B cell (primary cell): Measurements from ENCODE around the gene ICE2. TPM values are rescaled to one million over a fixed set of nuclear protein-coding genes. Genes with fewer than 3 reads are reported as not detected.

ENCODE experiments used
- ATAC-seq: fragments of 200-7000 bp; cut with Tn5 transposase; one replicate; pipeline ENCODE4 v1.10.0; 2021; ENCODE audit warnings: low read depth, mild to moderate bottlenecking, moderate number of reproducible peaks, moderate library complexity
- CTCF ChIA-PET: fragments of 350-600 bp; sonication (Branson Sonifier 250); formaldehyde crosslinking; loops from one replicate; lab custom pipeline; 2021; ENCODE audit warnings: antibody characterized with exemption, inconsistent platforms; lab: Charles Lee
- POLR2A ChIA-PET: fragments of 350-600 bp; sonication (Branson Sonifier 250); formaldehyde crosslinking; loops from one replicate; lab custom pipeline; 2021; ENCODE audit warnings: antibody characterized with exemption; lab: Charles Lee
- DNase-seq: peaks from one replicate; pipeline ENCODE4 v3.0.0; 2013
- H2AFZ ChIP-seq: 2 replicates; pipeline ENCODE4 v1.6.1; 2012; ENCODE audit warnings: mild to moderate bottlenecking, low read depth, low read length; ENCODE audit not compliant: insufficient read depth, poor library complexity, severe bottlenecking
- H3K27ac ChIP-seq, 2 donors: 1 replicate in 1 of 2; 2 replicates in 1 of 2; pipeline ENCODE4 v1.5.1; 2012 to 2013; ENCODE audit warnings: low read length in 2 of 2, mild to moderate bottlenecking in 2 of 2, moderate library complexity in 1 of 2
- H3K27me3 ChIP-seq, 4 experiments: fragments of 200-600 bp in 1 of 4; sonication (generic) in 1 of 4; replicated peaks in 1 of 4; 1 replicate in 2 of 4; 2 replicates in 2 of 4; pipeline versions ENCODE4 v1.6.1 to v1.7.0; 2013 to 2016; ENCODE audit warnings: low read length in 3 of 4, mild to moderate bottlenecking in 2 of 4, mixed read lengths in 1 of 4, moderate library complexity in 1 of 4; ENCODE audit not compliant: insufficient read depth in 4 of 4, control insufficient read depth in 3 of 4; ENCODE audit errors: control extremely low read depth in 1 of 4
- H3K36me3 ChIP-seq, 2 experiments: replicated peaks in 1 of 2; 1 replicate in 1 of 2; 2 replicates in 1 of 2; pipeline versions ENCODE4 v1.6.1 to v1.7.1; 2013; ENCODE audit warnings: low read length in 1 of 2; ENCODE audit not compliant: insufficient read depth in 2 of 2, control insufficient read depth in 1 of 2; ENCODE audit errors: control extremely low read depth in 1 of 2, extremely low read depth in 1 of 2
- H3K4me1 ChIP-seq, 2 donors: fragments of 200-600 bp in 1 of 2; sonication (generic) in 1 of 2; 1 replicate in 1 of 2; 2 replicates in 1 of 2; pipeline versions ENCODE4 v1.5.1 to v1.6.1; 2013 to 2017; ENCODE audit warnings: low read length in 2 of 2; ENCODE audit not compliant: control insufficient read depth in 2 of 2, insufficient read depth in 2 of 2
- H3K4me2 ChIP-seq: replicated peaks from 2 replicates; pipeline ENCODE3; 2012; ENCODE audit warnings: mild to moderate bottlenecking, low read depth, low read length; ENCODE audit not compliant: poor library complexity, severe bottlenecking
- H3K4me3 ChIP-seq, 5 experiments: fragments of 200-600 bp in 1 of 5; sonication (generic) in 1 of 5; 1 replicate in 3 of 5; 2 replicates in 2 of 5; pipeline versions ENCODE4 v1.5.1 to v1.7.0; 2011 to 2016; ENCODE audit warnings: low read length in 4 of 5, mild to moderate bottlenecking in 4 of 5, low read depth in 2 of 5, control low read depth in 1 of 5, moderate library complexity in 1 of 5; ENCODE audit not compliant: insufficient read depth in 1 of 5; ENCODE audit errors: control extremely low read depth in 1 of 5, extremely low read depth in 1 of 5
- H3K79me2 ChIP-seq: fragments of 200-600 bp; sonication (generic); one replicate; pipeline ENCODE4 v1.6.0; 2016; ENCODE audit warnings: low read length; ENCODE audit not compliant: control insufficient read depth, insufficient read depth
- H3K9ac ChIP-seq: fragments of 200-600 bp; sonication (generic); 2 replicates; pipeline ENCODE4 v1.6.1; 2017; ENCODE audit warnings: mild to moderate bottlenecking, low read length, moderate library complexity
- H3K9me3 ChIP-seq, 3 donors: one replicate each; pipeline versions ENCODE4 v1.6.1 to v1.7.1; 2013; ENCODE audit warnings: low read length in 2 of 3; ENCODE audit not compliant: control insufficient read depth in 2 of 3, insufficient read depth in 1 of 3; ENCODE audit errors: control extremely low read depth in 1 of 3
- H4K20me1 ChIP-seq: 2 replicates; pipeline ENCODE4 v1.6.0; 2012; ENCODE audit warnings: mild to moderate bottlenecking, low read length; ENCODE audit not compliant: insufficient read depth, control insufficient read depth, poor library complexity, severe bottlenecking
- H3K27ac Mint-ChIP-seq: one replicate; pipeline ENCODE4 v1.8.0; 2021; ENCODE audit warnings: mixed read lengths
- H3K27me3 Mint-ChIP-seq: one replicate; pipeline ENCODE4 v1.8.0; 2021; ENCODE audit warnings: mixed read lengths
- H3K4me1 Mint-ChIP-seq: one replicate; pipeline ENCODE4 v1.8.0; 2021; ENCODE audit warnings: mixed read lengths
- H3K4me3 Mint-ChIP-seq: one replicate; pipeline ENCODE4 v1.8.0; 2021; ENCODE audit warnings: mixed read lengths
- H3K9me3 Mint-ChIP-seq: one replicate; pipeline ENCODE4 v1.8.0; 2022; ENCODE audit warnings: mixed read lengths; ENCODE audit not compliant: insufficient read depth
- EZH2 ChIP-seq: IDR thresholded peaks from 2 replicates; pipeline ENCODE4 v1.6.1; 2012; ENCODE audit warnings: borderline replicate concordance, low read depth, mild to moderate bottlenecking, moderate library complexity, low read length; ENCODE audit not compliant: insufficient read depth, poor library complexity, severe bottlenecking
- WGBS: methylation state at CpG from one replicate; pipeline ENCODE4 v1.1.5; 2013; ENCODE audit warnings: missing lambda C conversion rate; ENCODE audit not compliant: insufficient coverage; 5-methylcytosine and 5-hydroxymethylcytosine counted together
- intact Hi-C: fragments of 100-400 bp; cut with micrococcal nuclease; formaldehyde crosslinking; loops from one replicate; pipeline ENCODE4 v1.10.0; 2022
- polyA plus RNA-seq: library from polyadenylated mRNA; depleted of rRNA; stranded (reverse); fragments of >200 nt; gene quantifications from 2 replicates; pipeline ENCODE4 v1.2.3, GENCODE V29; 2012
- total RNA-seq, 2 donors: library from RNA; stranded (reverse); fragments of 120-200 nt in 1 of 2; gene quantifications; 1 replicate in 1 of 2; 2 replicates in 1 of 2; pipeline versions ENCODE4 v1.2.3 to v1.2.4, GENCODE V29; 2013 to 2022
- TF ChIP-seq, protein P1 (sequence below): fragments of 200-600 bp; IDR thresholded peaks from one replicate; pipeline ENCODE4 v1.8.0; 2022; ENCODE audit warnings: antibody characterized with exemption, mild to moderate bottlenecking

ICE2 gene
- total and polyA plus RNA-seq, 2 donors (not counting 1 experiment from before 2014, with no cell fraction given): 19.0 to 71.2 TPM

DNA sequence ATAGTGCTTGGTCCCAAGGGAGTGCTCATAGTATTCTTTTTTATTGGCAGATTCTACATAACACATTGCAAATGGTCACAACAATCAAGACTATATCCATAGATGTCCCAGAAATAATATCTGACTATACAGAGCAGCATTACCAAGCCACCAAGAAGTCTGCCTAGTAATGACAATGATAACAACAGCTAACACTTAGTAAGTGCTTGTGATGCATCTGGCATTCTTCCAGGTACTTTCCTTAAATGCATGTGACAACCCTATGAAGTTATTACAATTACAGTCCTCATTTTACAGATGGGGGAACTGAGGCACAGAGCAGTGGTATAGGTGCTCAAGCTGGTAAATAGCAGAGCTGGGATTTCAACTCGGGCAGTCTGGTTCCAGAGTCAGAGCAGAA, 49.6 kb upstream of the ICE2 start:
- ChIA-PET CTCF (interaction anchor here (1.0 kb wide), 1 partner anchor 8 kb away, joined by 4 read pairs; no protein-coding TSS in a partner anchor), POLR2A (no interaction called here)
- H2AFZ ChIP-seq: no peak overlapping the region
- no peak overlapping the region for H3K4me3 ChIP-seq
- H3K9ac ChIP-seq: no peak overlapping the region
- 93% methylated on average over 1 of the region's 1 CpG for WGBS
- H4K20me1 ChIP-seq: no peaks in the 10 kb centered on the region
- H3K4me2 ChIP-seq: no peak overlapping the region
- peak; percentile 21 for ATAC-seq
- intact Hi-C loops: no loop called here
- Mint-ChIP-seq H3K27ac (peak overlapping the region; percentile 22), H3K9me3 (no peaks in the 10 kb centered on the region), H3K4me1 (peaks cover 5% of the 10 kb centered on the region), H3K4me3 (no peak overlapping the region), H3K27me3 (no peaks in the 10 kb centered on the region)
- TF ChIP-seq, protein P1, sequence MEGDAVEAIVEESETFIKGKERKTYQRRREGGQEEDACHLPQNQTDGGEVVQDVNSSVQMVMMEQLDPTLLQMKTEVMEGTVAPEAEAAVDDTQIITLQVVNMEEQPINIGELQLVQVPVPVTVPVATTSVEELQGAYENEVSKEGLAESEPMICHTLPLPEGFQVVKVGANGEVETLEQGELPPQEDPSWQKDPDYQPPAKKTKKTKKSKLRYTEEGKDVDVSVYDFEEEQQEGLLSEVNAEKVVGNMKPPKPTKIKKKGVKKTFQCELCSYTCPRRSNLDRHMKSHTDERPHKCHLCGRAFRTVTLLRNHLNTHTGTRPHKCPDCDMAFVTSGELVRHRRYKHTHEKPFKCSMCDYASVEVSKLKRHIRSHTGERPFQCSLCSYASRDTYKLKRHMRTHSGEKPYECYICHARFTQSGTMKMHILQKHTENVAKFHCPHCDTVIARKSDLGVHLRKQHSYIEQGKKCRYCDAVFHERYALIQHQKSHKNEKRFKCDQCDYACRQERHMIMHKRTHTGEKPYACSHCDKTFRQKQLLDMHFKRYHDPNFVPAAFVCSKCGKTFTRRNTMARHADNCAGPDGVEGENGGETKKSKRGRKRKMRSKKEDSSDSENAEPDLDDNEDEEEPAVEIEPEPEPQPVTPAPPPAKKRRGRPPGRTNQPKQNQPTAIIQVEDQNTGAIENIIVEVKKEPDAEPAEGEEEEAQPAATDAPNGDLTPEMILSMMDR: no peak
- TF ChIP-seq EZH2: no peak
- DNase-seq: peak; percentile 25
- H3K27ac ChIP-seq: no peak overlapping the region
- H3K79me2 ChIP-seq: no peaks in the 10 kb centered on the region
- H3K9me3 ChIP-seq: no peaks in the 10 kb centered on the region
- H3K36me3 ChIP-seq: peaks cover 0 to 8% of the 10 kb centered on the region in 2 experiments
- H3K27me3 ChIP-seq: no peaks in the 10 kb centered on the region
- no peaks in the 10 kb centered on the region for H3K4me1 ChIP-seq

DNA sequence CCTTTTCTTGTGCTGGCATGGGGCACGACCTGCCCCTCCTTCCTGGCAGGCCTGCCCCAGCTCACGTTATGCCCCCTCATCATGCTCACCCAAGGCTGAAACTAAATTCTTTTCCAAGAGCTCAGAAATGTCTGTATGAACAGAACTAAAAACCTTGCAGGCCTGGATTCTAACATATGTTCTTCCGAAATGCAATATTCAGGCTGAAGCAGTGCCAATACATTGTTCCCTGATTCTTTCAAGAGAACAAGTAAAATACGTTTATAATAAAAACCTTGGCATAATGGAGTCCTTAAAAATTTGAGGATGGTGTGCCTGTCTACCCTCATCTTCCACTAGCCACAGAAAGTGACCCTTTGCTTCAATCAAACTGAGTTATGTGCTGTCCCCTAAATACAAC, 48.5 kb upstream of the ICE2 start:
- Mint-ChIP-seq H3K27me3 (no peaks in the 10 kb centered on the region), H3K9me3 (no peaks in the 10 kb centered on the region), H3K4me3 (no peak overlapping the region), H3K4me1 (peaks cover 5% of the 10 kb centered on the region), H3K27ac (no peak overlapping the region)
- ATAC-seq (no peak), DNase-seq (no peak)
- intact Hi-C loops: no loop called here
- Histone ChIP-seq H3K27me3 (no peaks in the 10 kb centered on the region), H3K36me3 (peaks cover 0 to 8% of the 10 kb centered on the region in 2 experiments), H3K9ac (no peak overlapping the region), H3K27ac (no peak overlapping the region), H3K4me1 (no peaks in the 10 kb centered on the region), H4K20me1 (no peaks in the 10 kb centered on the region), H2AFZ (no peak overlapping the region), H3K79me2 (no peaks in the 10 kb centered on the region), H3K9me3 (no peaks in the 10 kb centered on the region), H3K4me3 (no peak overlapping the region), H3K4me2 (no peak overlapping the region)
- ChIA-PET CTCF (no interaction called here), POLR2A (no interaction called here)
- TF ChIP-seq, protein P1: no peak
- TF ChIP-seq EZH2: no peak
- WGBS: 85% methylated on average over 2 of the region's 4 CpGs
